Adrenal gland (tissue), 12 donors: Measurements from ENCODE around the gene IL36B. TPM values are rescaled to one million over a fixed set of nuclear protein-coding genes. Genes with fewer than 3 reads are reported as not detected.

ENCODE experiments used
- DNase-seq, 7 donors: peaks; one replicate each; pipeline ENCODE4 v3.0.0-alpha.2; 2019 to 2020
- H3K27ac ChIP-seq, 5 donors: fragments of 200-600 bp; sonication (generic) in 4 of 5; 1 replicate in 3 of 5; 2 replicates in 2 of 5; pipeline versions ENCODE4 v1.5.1 to v1.8.0; 2016 to 2020; ENCODE audit warnings: mild to moderate bottlenecking in 1 of 5
- H3K27me3 ChIP-seq: fragments of 200-600 bp; 2 replicates; pipeline ENCODE4 v1.8.0; 2021
- H3K36me3 ChIP-seq, 2 donors: fragments of 200-600 bp; replicated peaks in 1 of 2; 1 replicate in 1 of 2; 2 replicates in 1 of 2; pipeline versions ENCODE4 v1.5.1 to v1.8.0; 2018 to 2022
- H3K4me1 ChIP-seq, 2 donors: fragments of 200-600 bp; replicated peaks in 1 of 2; 1 replicate in 1 of 2; 2 replicates in 1 of 2; pipeline versions ENCODE4 v1.5.1 to v1.8.0; 2018 to 2021
- H3K4me3 ChIP-seq, 4 donors: fragments of 200-600 bp; sonication (generic) in 3 of 4; one replicate each; pipeline ENCODE4 v1.5.1; 2016 to 2018
- H3K9me3 ChIP-seq, 3 donors: fragments of 200-600 bp; sonication (generic) in 1 of 3; replicated peaks in 1 of 3; 1 replicate in 2 of 3; 2 replicates in 1 of 3; pipeline versions ENCODE4 v1.5.1 to v1.8.0; 2016 to 2021
- CTCF ChIP-seq, 6 experiments: fragments of 450-650 bp in 4 of 6; fragments of 200-600 bp in 2 of 6; sonication (generic) in 1 of 6; IDR thresholded peaks; 1 replicate in 5 of 6; 2 replicates in 1 of 6; pipeline versions ENCODE4 v1.5.1 to v1.8.0; 2016 to 2021; ENCODE audit warnings: antibody characterized with exemption in 6 of 6, mild to moderate bottlenecking in 2 of 6, moderate library complexity in 1 of 6
- POLR2A ChIP-seq, 2 donors: fragments of 450-650 bp; IDR thresholded peaks; one replicate each; pipeline ENCODE4 v1.6.1; 2017; ENCODE audit warnings: antibody characterized with exemption in 2 of 2, mild to moderate bottlenecking in 2 of 2, moderate library complexity in 1 of 2
- WGBS, 4 donors: extraction: QIAGEN DNeasy Blood & Tissue Kit in 2 of 4; methylation state at CpG; one replicate each; pipeline versions ENCODE4 v1.1.5 to v1.1.7; 2013 to 2017; 5-methylcytosine and 5-hydroxymethylcytosine counted together
- intact Hi-C, 2 donors: fragments of 100-400 bp; cut with DNase I; formaldehyde crosslinking; loops; one replicate each; pipeline versions ENCODE4 v1.14.1 to v1.15.0; 2022 to 2023
- polyA plus RNA-seq, 3 donors: library from polyadenylated mRNA; stranded (reverse); fragments of 200-250 nt in 2 of 3; fragments of 350-450 nt in 1 of 3; fragmentation: Illumina TruSeq in 1 of 3; extraction: RNeasy Lipid Tissue Mini Kit (QIAGEN cat#74804) in 1 of 3; gene quantifications; one replicate each; pipeline ENCODE4 v1.2.3, GENCODE V29; 2013 to 2014
- total RNA-seq, 9 donors: library from RNA; depleted of rRNA in 4 of 9; stranded (reverse); fragments of >200 nt in 4 of 9; fragments of 120-200 nt in 1 of 9; fragmentation: NEBNext Ultra II Directional in 1 of 9; extraction: Animal tissue kit (Norgen Biotek cat#: 25700) in 1 of 9; gene quantifications; one replicate each; pipeline versions ENCODE4 v1.1.0 to v1.2.4, GENCODE V29; 2013 to 2023
- donor health status: healthy with polysubstance abuse.
- donor health status: Bipolar disorder and iron deficiency.
- donor health status: DM: yes; HTN: yes; CAD: no.
- donor health status: DM: no; HTN: no; CAD: no.
- donor health status: DM: no; HTN: no; CAD: no.
- donor health status: DM: yes; HTN: yes; CAD: no.

The IL36B gene
- total and polyA plus RNA-seq, 12 donors: not detected

GRCh38 chr2:113073325-113073834 lies 20.7 kb upstream of the IL36B start:
- TF ChIP-seq CTCF (IDR thresholded peaks at IDR 0.05): no peak
- TF ChIP-seq POLR2A (IDR thresholded peaks at IDR 0.05): no peak
- WGBS, 4 donors: 58 to 80% (median 78%) methylated on average over 2 to 3 of the region's 3 CpGs
- DNase-seq: no peak
- intact Hi-C loops: no loop called here
- Histone ChIP-seq H3K4me1 (no peaks in the 10 kb centered on the region), H3K4me3 (no peak overlapping the region), H3K36me3 (no peaks in the 10 kb centered on the region), H3K27me3 (no peaks in the 10 kb centered on the region), H3K9me3 (no peaks in the 10 kb centered on the region), H3K27ac (no peak overlapping the region)

- DNase-seq: no peak
- H3K27me3 ChIP-seq: no peaks in the 10 kb centered on the region
- H3K4me1 ChIP-seq: no peaks in the 10 kb centered on the region
- 13 to 58% (median 45%) methylated on average over 2 to 4 of the region's 4 CpGs for WGBS, 4 donors
- intact Hi-C loops: no loop called here
- H3K36me3 ChIP-seq: no peaks in the 10 kb centered on the region
- no peak overlapping the region for H3K27ac ChIP-seq
- no peak overlapping the region for H3K4me3 ChIP-seq
- no peaks in the 10 kb centered on the region for H3K9me3 ChIP-seq
- TF ChIP-seq POLR2A (IDR thresholded peaks at IDR 0.05): no peak
- TF ChIP-seq CTCF (IDR thresholded peaks at IDR 0.05): no peak
These were observed 19.9 kb upstream of the IL36B start for GRCh38 chr2:113072584-113072983.

GRCh38 chr2:113070606-113070975 lies 17.9 kb upstream of the IL36B start:
- H3K9me3 ChIP-seq: no peaks in the 10 kb centered on the region
- H3K36me3 ChIP-seq: no peaks in the 10 kb centered on the region
- DNase-seq: no peak
- H3K27ac ChIP-seq: no peak overlapping the region
- no peak overlapping the region for H3K4me3 ChIP-seq
- H3K4me1 ChIP-seq: no peaks in the 10 kb centered on the region
- TF ChIP-seq POLR2A (IDR thresholded peaks at IDR 0.05): no peak
- no peak for TF ChIP-seq CTCF (IDR thresholded peaks at IDR 0.05)
- WGBS, 4 donors: 83 to 94% (median 84%) methylated on average over 1 of the region's 1 CpG
- intact Hi-C loops: no loop called here
- no peaks in the 10 kb centered on the region for H3K27me3 ChIP-seq

- Histone ChIP-seq H3K36me3 (no peaks in the 10 kb centered on the region), H3K27ac (no peak overlapping the region), H3K4me3 (no peak overlapping the region), H3K4me1 (no peaks in the 10 kb centered on the region), H3K27me3 (no peaks in the 10 kb centered on the region), H3K9me3 (no peaks in the 10 kb centered on the region)
- DNase-seq: no peak
- intact Hi-C loops: no loop called here
- WGBS, 4 donors: 79 to 88% (median 85%) methylated on average over 4 of the region's 4 CpGs
- no peak for TF ChIP-seq CTCF (IDR thresholded peaks at IDR 0.05)
- no peak for TF ChIP-seq POLR2A (IDR thresholded peaks at IDR 0.05)
These were observed 17.3 kb upstream of the IL36B start for GRCh38 chr2:113069676-113070605.
